PC-3 (cell line): Measurements from ENCODE around the gene SH3BGRL3. TPM values are rescaled to one million over a fixed set of nuclear protein-coding genes. Genes with fewer than 3 reads are reported as not detected.

ENCODE experiments used
- ATAC-seq: fragments of 200-7000 bp; cut with Tn5 transposase; 2 replicates; pipeline ENCODE4 v1.9.1; 2020; ENCODE audit warnings: mild to moderate bottlenecking, moderate library complexity
- BruUV-seq: library from RNA; stranded (reverse); fragments of 400-500 nt; replicated peaks from 2 replicates; lab custom pipeline; 2021; lab: Mats Ljungman, UMichigan
- CTCF ChIA-PET: fragments of 300-600 bp; sonication (Branson Sonifier 250); formaldehyde crosslinking; loops from one replicate; lab custom pipeline; 2022; ENCODE audit warnings: antibody characterized with exemption; lab: Charles Lee
- POLR2A ChIA-PET: fragments of 300-600 bp; sonication (Branson Sonifier 250); formaldehyde crosslinking; loops from one replicate; lab custom pipeline; 2022; ENCODE audit warnings: antibody characterized with exemption; ENCODE audit not compliant: unreplicated experiment; lab: Charles Lee
- DNase-seq: peaks from one replicate; pipeline ENCODE4 v3.0.0-alpha.2; 2015
- H2AFZ ChIP-seq: fragments of 300-600 bp; sonication (generic); 2 replicates; pipeline ENCODE4 v1.6.0; 2016; ENCODE audit warnings: antibody characterized with exemption, low read length
- H3F3A ChIP-seq: fragments of 300-600 bp; sonication (generic); one replicate; pipeline ENCODE4 v1.6.0; 2017; ENCODE audit warnings: antibody characterized with exemption, low read length, control low read depth, mild to moderate bottlenecking; ENCODE audit not compliant: unreplicated experiment
- H3K27ac ChIP-seq: fragments of 300-600 bp; sonication (generic); 2 replicates; pipeline ENCODE4 v1.5.1; 2016; ENCODE audit warnings: mild to moderate bottlenecking, low read length
- H3K27me3 ChIP-seq: fragments of 300-600 bp; sonication (generic); 2 replicates; pipeline ENCODE4 v1.6.1; 2016; ENCODE audit warnings: low read length, mixed read lengths
- H3K36me3 ChIP-seq: fragments of 300-600 bp; sonication (generic); 2 replicates; pipeline ENCODE4 v1.6.1; 2016; ENCODE audit warnings: low read depth, mixed run types, low read length, mixed read lengths
- H3K4me1 ChIP-seq: fragments of 300-600 bp; sonication (generic); 2 replicates; pipeline ENCODE4 v1.5.1; 2016; ENCODE audit warnings: low read length; ENCODE audit not compliant: insufficient read depth
- H3K4me2 ChIP-seq: fragments of 300-600 bp; sonication (generic); 2 replicates; pipeline ENCODE4 v1.6.0; 2016; ENCODE audit warnings: low read length
- H3K4me3 ChIP-seq: fragments of 300-600 bp; sonication (generic); 2 replicates; pipeline ENCODE4 v1.5.1; 2016; ENCODE audit warnings: mild to moderate bottlenecking, low read length, mixed read lengths
- H3K79me2 ChIP-seq: fragments of 300-600 bp; sonication (generic); 2 replicates; pipeline ENCODE4 v1.6.1; 2017; ENCODE audit warnings: low read length, mixed read lengths
- H3K9ac ChIP-seq: fragments of 300-600 bp; sonication (generic); 2 replicates; pipeline ENCODE4 v1.6.0; 2016; ENCODE audit warnings: mild to moderate bottlenecking, low read length
- H3K9me2 ChIP-seq: fragments of 300-600 bp; sonication (generic); replicated peaks from 2 replicates; pipeline ENCODE4 v1.6.1; 2016; ENCODE audit warnings: mixed run types, low read length, mixed read lengths
- H3K9me3 ChIP-seq: fragments of 300-600 bp; sonication (generic); 2 replicates; pipeline ENCODE4 v1.6.1; 2016; ENCODE audit warnings: low read length, mixed read lengths
- H4K20me1 ChIP-seq: fragments of 300-600 bp; sonication (generic); 2 replicates; pipeline ENCODE4 v1.6.1; 2016; ENCODE audit warnings: low read length, mixed read lengths
- CTCF ChIP-seq: fragments of 300-600 bp; sonication (generic); conservative IDR thresholded peaks from 2 replicates; pipeline ENCODE4 v1.5.1; 2017; ENCODE audit warnings: antibody characterized with exemption, low read depth, mild to moderate bottlenecking, low read length
- EZH2 ChIP-seq: fragments of 300-600 bp; sonication (generic); IDR thresholded peaks from one replicate; pipeline ENCODE4 v1.6.1; 2017; ENCODE audit warnings: antibody characterized with exemption, mild to moderate bottlenecking, low read length; ENCODE audit not compliant: unreplicated experiment
- EZH2phosphoT487 ChIP-seq: fragments of 300-600 bp; sonication (generic); IDR thresholded peaks from 2 replicates; pipeline ENCODE4 v1.6.1; 2018; ENCODE audit warnings: mild to moderate bottlenecking, antibody characterized with exemption, low read length, borderline replicate concordance
- intact Hi-C: fragments of 100-400 bp; cut with micrococcal nuclease; formaldehyde crosslinking; loops from 2 replicates; pipeline ENCODE4 v1.9.0; 2023
- total RNA-seq: library from RNA; depleted of rRNA; stranded (reverse); fragments of >200 nt; gene quantifications from 2 replicates; pipeline ENCODE4 v1.2.3, GENCODE V29; 2014

The SH3BGRL3 gene
- total RNA-seq, 1 experiment from 2014 or later, result 181 TPM

DNA sequence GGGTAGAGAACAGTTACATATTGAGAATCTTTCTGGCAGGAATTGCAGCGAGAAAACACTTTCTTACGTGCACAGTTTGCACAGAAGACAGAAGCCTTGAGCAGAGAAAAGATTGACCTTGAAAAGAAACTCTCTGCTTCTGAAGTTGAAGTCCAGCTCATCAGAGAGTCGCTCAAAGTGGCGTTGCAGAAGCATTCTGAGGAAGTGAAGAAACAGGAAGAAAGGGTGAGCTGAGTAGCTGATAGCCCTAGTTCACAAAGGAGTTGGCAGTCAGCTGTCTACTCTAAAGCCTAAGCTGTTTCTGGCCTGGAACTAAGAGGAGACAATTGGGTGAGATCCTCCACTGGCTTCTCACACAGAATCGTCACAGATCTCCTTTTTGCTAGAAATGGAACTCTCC, 20.3 kb upstream of the SH3BGRL3 start:
- H2AFZ ChIP-seq, result no peak overlapping the region
- no peaks in the 10 kb centered on the region for H3K27me3 ChIP-seq
- H3K4me1 ChIP-seq, result no peaks in the 10 kb centered on the region
- no peaks in the 10 kb centered on the region for H3K9me3 ChIP-seq
- TF ChIP-seq EZH2phosphoT487 (no peak), EZH2 (no peak), CTCF (no peak)
- CTCF ChIA-PET, result interaction anchor here (0.8 kb wide), 1 partner anchor 165 kb away, joined by 6 read pairs; no protein-coding TSS in a partner anchor
- no peak overlapping the region for H3K9ac ChIP-seq
- ATAC-seq, result no peak
- H3K4me3 ChIP-seq, result no peak overlapping the region
- H3K27ac ChIP-seq, result no peak overlapping the region
- H4K20me1 ChIP-seq, result no peaks in the 10 kb centered on the region
- no peaks in the 10 kb centered on the region for H3K9me2 ChIP-seq
- H3K4me2 ChIP-seq, result no peak overlapping the region
- H3K36me3 ChIP-seq, result peaks cover 65% of the 10 kb centered on the region
- intact Hi-C loops, result no loop called here
- POLR2A ChIA-PET, result no interaction called here
- no TSS peak for BruUV-seq
- H3F3A ChIP-seq, result no peaks in the 10 kb centered on the region
- peaks cover 9% of the 10 kb centered on the region; the same call in 1 of the 2 replicates for H3K79me2 ChIP-seq
- no peak for DNase-seq

- H3K9me3 ChIP-seq, result peaks cover 9% of the 10 kb centered on the region
- no peaks in the 10 kb centered on the region for H3K79me2 ChIP-seq
- no peaks in the 10 kb centered on the region for H3F3A ChIP-seq
- H2AFZ ChIP-seq, result no peak overlapping the region
- no peaks in the 10 kb centered on the region for H4K20me1 ChIP-seq
- POLR2A ChIA-PET, result no interaction called here
- intact Hi-C loops, result no loop called here
- peaks cover 71% of the 10 kb centered on the region for H3K36me3 ChIP-seq
- no peaks in the 10 kb centered on the region for H3K9me2 ChIP-seq
- H3K4me1 ChIP-seq, result no peaks in the 10 kb centered on the region
- no peak overlapping the region for H3K4me2 ChIP-seq
- no peak overlapping the region for H3K27ac ChIP-seq
- DNase-seq (no peak), ATAC-seq (no peak)
- BruUV-seq, result no TSS peak
- CTCF ChIA-PET, result no interaction called here
- H3K27me3 ChIP-seq, result no peaks in the 10 kb centered on the region
- no peak overlapping the region for H3K9ac ChIP-seq
- TF ChIP-seq EZH2phosphoT487 (no peak), EZH2 (no peak), CTCF (no peak)
- H3K4me3 ChIP-seq, result no peak overlapping the region
Observed at GRCh38 chr1:26263212-26263611, 16.7 kb upstream of the SH3BGRL3 start.

GRCh38 chr1:26265405-26265804, 14.5 kb upstream of the SH3BGRL3 start:
- Histone ChIP-seq H3K27ac (no peak overlapping the region), H3K4me1 (no peaks in the 10 kb centered on the region), H3K9me2 (no peaks in the 10 kb centered on the region), H3K79me2 (no peaks in the 10 kb centered on the region), H3K9ac (no peak overlapping the region), H3K4me2 (no peak overlapping the region), H3K4me3 (no peak overlapping the region), H3K27me3 (no peaks in the 10 kb centered on the region), H3K36me3 (peaks cover 74% of the 10 kb centered on the region), H4K20me1 (no peaks in the 10 kb centered on the region), H2AFZ (no peak overlapping the region), H3F3A (no peaks in the 10 kb centered on the region), H3K9me3 (peaks cover 21% of the 10 kb centered on the region)
- no TSS peak for BruUV-seq
- CTCF ChIA-PET, result no interaction called here
- ATAC-seq (no peak), DNase-seq (no peak)
- intact Hi-C loops, result no loop called here
- no peak for TF ChIP-seq CTCF
- TF ChIP-seq EZH2phosphoT487, result no peak
- no peak for TF ChIP-seq EZH2
- POLR2A ChIA-PET, result no interaction called here
